Muscle layer of colon (tissue), 2 donors: ENCODE measurements around the gene PRKAB1.

Source experiments
- H3K27ac ChIP-seq: one replicate; pipeline ENCODE4 v1.7.0; 2013; ENCODE audit warnings: low read depth, mild to moderate bottlenecking, low read length, moderate library complexity
- H3K27me3 ChIP-seq, 2 donors: one replicate each; pipeline ENCODE4 v1.7.0; 2013; ENCODE audit warnings: low read length in 2 of 2, mild to moderate bottlenecking in 2 of 2; ENCODE audit not compliant: insufficient read depth in 2 of 2, control insufficient read depth in 1 of 2
- H3K36me3 ChIP-seq: one replicate; pipeline ENCODE4 v1.7.0; 2013; ENCODE audit warnings: mild to moderate bottlenecking, low read length; ENCODE audit not compliant: insufficient read depth
- H3K4me1 ChIP-seq: one replicate; pipeline ENCODE4 v1.7.0; 2013; ENCODE audit warnings: mild to moderate bottlenecking, low read length; ENCODE audit not compliant: insufficient read depth
- H3K4me3 ChIP-seq, 2 donors: one replicate each; pipeline ENCODE4 v1.7.0; 2013; ENCODE audit warnings: low read length in 2 of 2, low read depth in 1 of 2, mild to moderate bottlenecking in 1 of 2, moderate library complexity in 1 of 2
- H3K9ac ChIP-seq: one replicate; pipeline ENCODE4 v1.7.0; 2013; ENCODE audit warnings: low read length
- H3K9me3 ChIP-seq: one replicate; pipeline ENCODE4 v1.7.0; 2013; ENCODE audit warnings: mild to moderate bottlenecking, low read length
- donor health status: abdominal sarcoma.
- donor health status: Adenocarcinoma of cecum.

Gene PRKAB1

DNA sequence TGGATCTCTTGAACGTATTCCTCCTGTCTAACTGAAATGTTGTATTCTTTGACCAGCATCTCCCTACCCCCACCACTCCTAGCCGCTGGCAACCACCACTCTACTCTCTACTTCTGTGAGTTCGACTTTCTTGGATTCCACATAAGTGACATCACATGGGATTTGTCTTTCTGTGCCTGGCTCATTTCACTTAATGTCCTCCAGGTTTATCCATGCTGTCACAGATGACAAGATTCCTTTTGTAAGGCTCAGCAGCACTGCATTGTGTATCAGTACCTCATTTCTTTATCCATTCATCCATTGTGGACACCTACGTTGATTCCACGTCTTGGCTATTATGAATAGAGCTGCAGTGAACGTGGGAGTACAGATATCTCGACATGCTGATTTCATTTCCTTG lies 10.5 kb downstream of the PRKAB1 start:
- peaks cover 76% of the 10 kb centered on the region for H3K36me3 ChIP-seq
- no peaks in the 10 kb centered on the region for H3K9me3 ChIP-seq
- H3K4me1 ChIP-seq: no peaks in the 10 kb centered on the region
- H3K27me3 ChIP-seq: no peaks in the 10 kb centered on the region
- H3K9ac ChIP-seq: no peak overlapping the region
- no peak overlapping the region for H3K27ac ChIP-seq
- H3K4me3 ChIP-seq: no peak overlapping the region

DNA sequence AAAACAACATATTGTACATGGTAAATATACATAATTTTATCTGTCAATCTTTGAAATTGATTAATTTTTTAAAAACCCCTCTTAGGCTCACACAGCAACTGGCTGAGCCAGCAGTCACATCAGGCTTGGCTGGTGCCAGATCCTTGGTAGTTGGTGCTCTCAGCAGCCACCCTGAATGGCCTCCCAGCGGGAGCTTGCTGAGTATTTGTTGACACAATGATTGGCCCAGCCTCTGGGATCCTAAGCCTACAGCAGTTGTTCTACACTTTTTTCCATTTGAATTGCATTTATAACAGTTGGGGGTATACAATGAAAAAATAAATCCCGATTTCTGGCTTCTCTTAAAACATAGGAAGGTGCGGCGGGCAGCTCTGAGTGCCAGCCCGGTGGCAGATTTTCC lies 11.1 kb downstream of the PRKAB1 start:
- no peak overlapping the region for H3K27ac ChIP-seq
- H3K36me3 ChIP-seq: peaks cover 70% of the 10 kb centered on the region
- H3K27me3 ChIP-seq: no peaks in the 10 kb centered on the region
- H3K4me3 ChIP-seq: no peak overlapping the region
- no peaks in the 10 kb centered on the region for H3K9me3 ChIP-seq
- H3K4me1 ChIP-seq: no peaks in the 10 kb centered on the region
- H3K9ac ChIP-seq: no peak overlapping the region

DNA sequence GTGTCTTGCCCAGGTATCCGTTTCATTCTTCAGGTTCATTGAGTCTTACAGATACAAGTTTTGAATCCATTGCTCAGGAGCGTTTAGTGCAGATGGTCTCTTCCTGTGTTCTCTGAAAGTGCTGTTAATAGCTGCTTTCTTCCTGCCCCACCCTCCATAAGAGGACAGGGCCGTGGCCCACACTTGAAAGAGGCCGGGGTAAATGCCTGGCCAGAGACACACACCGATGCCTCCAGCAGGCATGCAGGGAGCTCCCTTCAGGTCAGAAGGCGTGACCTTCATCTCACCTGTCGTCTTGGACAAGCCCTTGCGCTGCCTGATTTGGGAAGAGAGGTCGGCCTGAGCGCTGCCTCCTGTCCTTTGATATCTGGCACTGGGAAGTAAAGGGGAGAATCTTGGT lies 11.6 kb downstream of the PRKAB1 start:
- no peaks in the 10 kb centered on the region for H3K4me1 ChIP-seq
- H3K9ac ChIP-seq: no peak overlapping the region
- H3K4me3 ChIP-seq: no peak overlapping the region
- no peak overlapping the region for H3K27ac ChIP-seq
- H3K9me3 ChIP-seq: no peaks in the 10 kb centered on the region
- no peaks in the 10 kb centered on the region for H3K27me3 ChIP-seq
- peaks cover 65% of the 10 kb centered on the region for H3K36me3 ChIP-seq

DNA sequence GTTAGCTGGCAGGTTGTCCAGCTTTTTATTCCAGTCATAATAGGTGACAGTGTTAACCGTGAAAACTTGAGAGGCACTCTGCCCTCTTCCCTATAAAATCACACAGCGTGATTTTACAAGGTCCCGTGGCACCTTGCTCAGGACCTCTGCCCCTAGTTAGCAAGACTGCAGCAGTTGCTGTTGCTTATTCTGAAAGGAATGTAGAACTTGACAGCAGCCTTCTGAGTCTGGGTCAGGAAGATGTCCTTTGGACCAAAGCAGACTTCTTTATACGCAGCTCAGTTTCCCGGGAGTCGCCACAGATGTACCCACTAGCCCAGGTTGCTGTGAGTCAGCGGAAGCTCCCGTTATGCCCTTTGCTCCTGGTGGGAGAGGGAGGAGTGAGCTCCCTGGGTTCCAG lies 13.2 kb downstream of the PRKAB1 start:
- H3K9me3 ChIP-seq: no peaks in the 10 kb centered on the region
- H3K27me3 ChIP-seq: no peaks in the 10 kb centered on the region
- peaks cover 50% of the 10 kb centered on the region for H3K36me3 ChIP-seq
- H3K4me3 ChIP-seq: no peak overlapping the region
- H3K4me1 ChIP-seq: no peaks in the 10 kb centered on the region
- H3K9ac ChIP-seq: no peak overlapping the region
- no peak overlapping the region for H3K27ac ChIP-seq

DNA sequence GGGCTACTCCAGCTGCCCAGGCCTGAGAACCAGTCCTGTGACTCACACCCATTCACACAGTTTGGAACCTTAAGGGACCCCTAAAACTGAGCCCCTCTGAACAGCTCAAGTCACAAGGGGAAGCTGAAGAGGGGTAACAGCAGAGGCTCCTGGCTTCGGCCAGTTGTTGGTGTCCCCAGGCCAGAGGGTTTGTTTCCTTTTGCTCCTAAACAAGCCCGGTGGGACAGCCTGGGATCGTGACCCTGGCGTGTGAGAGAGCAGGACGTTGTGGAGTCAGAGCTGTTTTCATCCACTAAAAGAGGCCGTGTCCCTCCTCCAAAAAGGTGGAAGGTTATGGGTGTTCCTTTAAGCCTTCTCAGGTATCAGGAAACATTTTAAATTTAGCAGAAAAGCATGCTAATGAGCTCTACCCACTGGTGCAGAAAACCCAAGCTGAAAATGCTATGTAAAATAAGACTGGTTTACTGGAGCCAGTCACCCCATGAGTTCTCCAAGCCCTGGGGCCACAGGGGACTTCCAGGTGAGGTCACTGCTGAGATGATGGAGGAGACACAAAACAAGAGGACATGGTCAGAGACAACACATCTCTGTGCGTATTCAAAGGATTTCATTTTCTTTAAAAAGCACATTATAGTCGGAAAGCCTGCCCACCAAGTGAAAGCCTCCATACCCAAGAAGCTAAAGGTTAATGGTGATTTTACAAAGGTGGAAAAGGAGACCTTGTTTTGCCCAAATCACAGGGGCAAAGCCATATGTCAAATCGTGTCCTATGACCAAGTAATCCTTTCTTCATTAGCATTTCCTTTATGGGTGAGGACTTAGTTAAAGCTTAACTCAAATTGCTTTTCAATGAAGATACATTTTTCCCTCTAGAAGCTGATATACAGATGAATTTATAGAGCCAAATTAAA lies 14.1 kb downstream of the PRKAB1 start:
- Histone ChIP-seq H3K36me3 (peaks cover 41% of the 10 kb centered on the region), H3K27ac (no peak overlapping the region), H3K9ac (no peak overlapping the region), H3K27me3 (no peaks in the 10 kb centered on the region), H3K9me3 (no peaks in the 10 kb centered on the region), H3K4me1 (no peaks in the 10 kb centered on the region), H3K4me3 (no peak overlapping the region)

DNA sequence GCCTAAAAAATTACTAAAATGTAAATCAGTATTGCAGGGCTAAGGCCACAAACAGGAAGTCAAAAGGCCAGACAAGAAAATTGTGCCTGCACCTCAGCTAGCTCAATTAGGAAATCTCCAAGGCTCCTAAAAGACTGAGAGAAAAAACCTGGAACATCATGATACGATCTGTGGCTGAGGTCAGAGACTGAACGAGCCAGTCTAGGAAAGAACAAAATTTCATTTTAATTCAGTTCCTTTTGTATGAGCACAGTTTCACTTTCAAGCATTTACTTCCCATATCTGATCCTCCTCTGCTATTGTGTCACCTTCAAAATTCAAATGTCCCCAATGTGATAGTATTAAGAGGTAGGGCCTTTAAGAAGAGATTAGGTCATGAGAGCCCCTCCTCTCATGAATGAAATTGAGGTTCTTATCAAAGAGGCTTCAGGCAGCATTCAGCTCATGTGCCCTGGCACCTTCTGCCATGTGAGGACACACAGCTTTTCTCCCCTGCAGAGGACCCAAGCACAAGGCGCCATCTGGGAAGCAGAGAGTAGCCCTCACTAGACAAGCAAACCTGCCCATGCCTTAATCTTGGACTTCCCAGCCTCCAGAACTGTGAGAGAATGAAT lies 14.8 kb downstream of the PRKAB1 start:
- no peaks in the 10 kb centered on the region for H3K4me1 ChIP-seq
- H3K27me3 ChIP-seq: no peaks in the 10 kb centered on the region
- H3K36me3 ChIP-seq: peaks cover 35% of the 10 kb centered on the region
- H3K27ac ChIP-seq: no peak overlapping the region
- no peaks in the 10 kb centered on the region for H3K9me3 ChIP-seq
- H3K9ac ChIP-seq: no peak overlapping the region
- H3K4me3 ChIP-seq: no peak overlapping the region

DNA sequence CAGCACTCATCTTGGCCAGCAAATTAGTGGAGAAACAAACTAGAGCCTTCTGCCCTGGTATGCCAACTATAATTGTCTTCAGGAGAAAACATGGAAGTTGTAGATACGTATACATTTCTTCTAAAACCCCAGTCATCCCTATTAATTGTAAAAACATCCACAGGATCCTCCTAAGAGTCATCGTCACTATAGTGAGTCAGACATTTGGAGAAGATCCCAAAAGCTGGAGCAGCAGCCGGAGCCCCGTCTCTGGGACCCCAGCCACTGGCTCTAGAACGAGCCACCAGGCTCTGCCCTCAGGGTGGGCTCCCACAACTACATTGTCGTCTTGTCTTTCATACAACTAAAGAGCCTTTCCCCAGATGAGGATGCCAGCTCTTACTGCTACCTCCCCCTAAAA lies 15.5 kb downstream of the PRKAB1 start:
- Histone ChIP-seq H3K27ac (no peak overlapping the region), H3K4me1 (no peaks in the 10 kb centered on the region), H3K36me3 (peaks cover 29% of the 10 kb centered on the region), H3K27me3 (no peaks in the 10 kb centered on the region), H3K9me3 (no peaks in the 10 kb centered on the region), H3K4me3 (no peak overlapping the region), H3K9ac (no peak overlapping the region)

DNA sequence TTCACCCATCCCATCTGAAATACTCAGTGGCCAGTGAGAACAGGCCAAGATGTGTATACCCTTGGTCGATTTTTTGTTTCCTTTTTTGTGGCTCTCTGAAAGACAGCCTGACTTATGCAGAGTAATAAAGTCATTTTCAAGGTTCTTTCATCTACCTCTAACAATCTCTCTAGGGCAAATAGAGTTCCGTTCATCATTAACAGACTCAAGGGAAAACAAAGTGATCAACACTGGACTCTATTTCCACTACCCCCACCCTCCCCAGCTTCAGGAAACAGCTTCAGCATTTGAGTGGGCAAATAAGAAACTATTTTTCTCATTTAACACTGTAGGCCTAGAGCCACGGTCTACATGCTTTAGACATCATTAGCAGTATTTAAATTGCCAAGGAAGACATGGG lies 15.9 kb downstream of the PRKAB1 start:
- H3K27me3 ChIP-seq: no peaks in the 10 kb centered on the region
- no peak overlapping the region for H3K27ac ChIP-seq
- no peak overlapping the region for H3K9ac ChIP-seq
- no peaks in the 10 kb centered on the region for H3K9me3 ChIP-seq
- no peak overlapping the region for H3K4me3 ChIP-seq
- peaks cover 25% of the 10 kb centered on the region for H3K36me3 ChIP-seq
- H3K4me1 ChIP-seq: no peaks in the 10 kb centered on the region

DNA sequence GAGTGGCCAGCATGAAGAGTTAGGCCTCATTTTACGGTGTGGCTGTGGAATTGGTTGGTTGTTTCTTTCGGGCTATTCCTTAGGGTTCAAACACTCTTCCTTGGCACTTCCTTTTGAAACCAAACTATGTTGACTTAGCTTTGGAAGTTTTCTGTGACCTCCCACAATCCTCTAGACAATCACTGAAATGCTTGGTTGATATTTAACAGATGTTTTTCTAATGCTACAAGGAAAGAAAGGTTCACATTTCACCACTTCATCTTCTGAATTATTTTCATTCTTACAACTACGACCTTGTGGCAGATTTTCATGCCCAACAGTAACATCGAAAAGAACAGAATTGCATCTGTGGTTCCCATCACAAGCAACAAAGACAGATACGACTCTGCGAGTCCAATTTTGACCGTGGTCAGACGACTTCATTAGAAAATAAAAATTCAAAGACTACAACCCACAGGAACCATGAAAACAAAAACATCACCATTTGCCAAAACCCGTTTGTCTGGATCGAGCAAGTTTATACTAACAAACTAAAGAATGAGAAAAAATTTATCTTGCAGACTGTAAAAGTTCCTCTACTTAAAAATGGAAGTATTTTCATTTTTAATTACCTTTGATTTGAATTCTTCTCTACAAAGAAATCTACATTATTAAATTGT lies 16.9 kb downstream of the PRKAB1 start:
- no peak overlapping the region for H3K4me3 ChIP-seq
- peaks cover 15% of the 10 kb centered on the region for H3K36me3 ChIP-seq
- no peaks in the 10 kb centered on the region for H3K9me3 ChIP-seq
- H3K27ac ChIP-seq: no peak overlapping the region
- no peaks in the 10 kb centered on the region for H3K4me1 ChIP-seq
- no peak overlapping the region for H3K9ac ChIP-seq
- no peaks in the 10 kb centered on the region for H3K27me3 ChIP-seq

DNA sequence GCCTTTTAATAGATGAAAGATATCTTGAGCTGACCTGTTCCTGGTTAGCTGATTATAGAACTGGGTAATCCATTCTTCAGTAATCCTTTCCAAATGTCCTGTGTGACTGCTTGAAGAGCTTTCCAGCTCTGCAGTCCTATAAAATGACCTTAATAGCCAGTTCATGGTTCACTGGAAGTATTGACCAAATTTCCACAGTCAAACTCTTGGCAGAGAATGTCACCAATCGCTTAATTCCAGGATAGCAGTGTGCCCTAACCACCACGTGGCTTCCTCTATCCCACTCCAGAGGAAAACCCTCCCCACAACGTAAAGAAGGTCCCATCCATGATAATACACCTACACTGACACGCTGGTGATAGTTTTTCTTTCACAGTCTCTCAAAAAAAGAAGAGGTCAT lies 17.4 kb downstream of the PRKAB1 start:
- Histone ChIP-seq H3K36me3 (peaks cover 12% of the 10 kb centered on the region), H3K4me3 (no peak overlapping the region), H3K27me3 (no peaks in the 10 kb centered on the region), H3K9ac (no peak overlapping the region), H3K27ac (no peak overlapping the region), H3K9me3 (no peaks in the 10 kb centered on the region), H3K4me1 (no peaks in the 10 kb centered on the region)

DNA sequence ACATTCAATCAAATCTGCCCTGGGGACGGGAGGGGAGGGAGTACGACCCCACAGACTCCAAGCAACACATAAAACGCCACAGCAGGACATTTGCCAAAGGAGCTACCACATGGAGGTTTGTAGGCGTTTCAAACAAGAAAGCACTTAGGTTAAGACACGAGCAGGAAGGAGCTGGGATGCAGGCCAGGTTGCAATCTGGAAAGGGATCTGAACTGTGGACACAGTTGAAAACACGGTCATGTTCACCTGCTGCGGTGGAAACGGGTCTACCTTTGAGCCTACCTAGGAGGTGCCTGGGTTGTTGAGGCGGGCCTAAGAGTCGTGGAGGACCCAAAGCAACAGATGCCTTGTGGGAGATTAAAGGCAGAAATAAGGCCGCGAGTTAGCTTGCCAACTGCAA lies 18.4 kb downstream of the PRKAB1 start:
- Histone ChIP-seq H3K27ac (no peak overlapping the region), H3K4me1 (no peaks in the 10 kb centered on the region), H3K4me3 (no peak overlapping the region), H3K36me3 (peaks cover 3% of the 10 kb centered on the region), H3K9ac (no peak overlapping the region), H3K9me3 (no peaks in the 10 kb centered on the region), H3K27me3 (no peaks in the 10 kb centered on the region)
